ENCODE data around the gene SRGAP2B. TPM values are rescaled to one million over a fixed set of nuclear protein-coding genes. Genes with fewer than 3 reads are reported as not detected.
"Not testable (repeated sequence)": the region's sequence is repeated elsewhere in the genome, so short reads cannot be mapped to it uniquely, and the experiment has no call there.

Gene SRGAP2B
- total and polyA plus RNA-seq, 2 of the 4 experiments (the other 2 are of a cell fraction) = 15.9 to 50.7 TPM

DNA sequence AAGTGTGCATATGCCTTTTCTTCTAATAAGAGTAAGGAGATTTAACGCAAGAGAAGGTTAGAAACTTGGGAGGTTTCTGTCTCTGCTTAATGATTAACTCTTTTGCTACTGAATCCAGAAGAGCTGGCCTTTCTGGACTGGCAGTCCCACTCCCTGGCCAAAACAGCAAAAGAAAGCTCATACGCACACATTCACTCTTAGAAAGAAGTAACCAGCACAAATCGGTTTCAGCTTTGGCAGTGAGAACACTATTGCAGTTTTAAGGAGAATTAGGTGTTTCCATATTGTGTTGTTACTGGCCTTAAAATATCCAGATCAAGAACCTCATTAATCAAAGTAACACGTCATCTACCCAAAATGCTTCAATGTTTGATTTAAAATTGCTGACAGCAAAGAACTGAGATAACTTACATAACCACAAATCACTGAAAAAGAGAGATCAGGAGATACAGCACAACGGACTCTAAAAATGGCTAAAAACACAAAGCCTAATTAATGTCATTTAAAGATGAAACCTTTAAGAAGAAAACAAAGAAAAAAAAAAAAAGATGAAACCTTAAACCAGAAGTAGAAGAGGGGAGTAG, 16.2 kb downstream of the SRGAP2B start:
- H2BK20ac ChIP-seq (ENCODE audit: low read depth, low read length); BruUV-seq (replicated peaks); H3K23ac ChIP-seq (ENCODE audit: low read depth, low read length); H3K4me2 ChIP-seq (ENCODE audit: low read depth, low read length); H3K4ac ChIP-seq (ENCODE audit: low read depth, low read length); H3K56ac ChIP-seq (ENCODE audit: extremely low read depth, insufficient read depth, low read length); CTCF ChIA-PET; H3K9me1 ChIP-seq (ENCODE audit: insufficient read depth, low read length); H4K20me1 ChIP-seq (ENCODE audit: insufficient read depth, low read length); H3K9ac ChIP-seq (ENCODE audit: low read depth, low read length); H2AK9ac ChIP-seq (replicated peaks; ENCODE audit: low read depth, low read length, poor library complexity); H3K9me3 ChIP-seq (ENCODE audit: control insufficient read depth, insufficient read depth, low read length); H3K14ac ChIP-seq (replicated peaks; ENCODE audit: low read depth, low read length); H2BK5ac ChIP-seq (ENCODE audit: low read depth, low read length, poor library complexity, severe bottlenecking); H4K5ac ChIP-seq (ENCODE audit: low read depth, low read length); in situ Hi-C loops (cut with MboI; ENCODE audit: low sequenced_read_pairs); H3K18ac ChIP-seq (ENCODE audit: low read depth, low read length); H4K8ac ChIP-seq (ENCODE audit: low read depth in 2 of 2, low read length in 2 of 2); H3K4me1 ChIP-seq (ENCODE audit: control insufficient read depth, insufficient read depth, low read length); intact Hi-C loops (cut with micrococcal nuclease); H2BK15ac ChIP-seq (ENCODE audit: low read depth, low read length); POLR2A ChIA-PET (ENCODE audit: unreplicated experiment); H3K27me3 ChIP-seq (ENCODE audit: control insufficient read depth, insufficient read depth, low read length); H2BK120ac ChIP-seq (ENCODE audit: low read depth, low read length); H4K91ac ChIP-seq (ENCODE audit: insufficient read depth, low read depth, low read length); DNase-seq; H3K79me1 ChIP-seq (ENCODE audit: low read depth in 1 of 2, low read length in 2 of 2); H3K4me3 ChIP-seq (ENCODE audit: insufficient read depth, low read depth, low read length); dilution Hi-C loops (cut with HindIII; ENCODE audit: low sequenced_read_pairs, unreplicated experiment); H2AFZ ChIP-seq (replicated peaks; ENCODE audit: low read length, poor library complexity); H3K36me3 ChIP-seq (ENCODE audit: control insufficient read depth, insufficient read depth, low read length); H3K27ac ChIP-seq (ENCODE audit: insufficient read depth, low read length); H2AK5ac ChIP-seq (ENCODE audit: low read depth, low read length): not testable (repeated sequence)
- ATAC-seq (ENCODE audit: low read depth) = peak; percentile 15
- no CpG with 5 or more reads among the region's 5 CpGs for WGBS, 2 experiments (ENCODE audit: extremely low coverage in 2 of 2, insufficient read length in 1 of 2)

DNA sequence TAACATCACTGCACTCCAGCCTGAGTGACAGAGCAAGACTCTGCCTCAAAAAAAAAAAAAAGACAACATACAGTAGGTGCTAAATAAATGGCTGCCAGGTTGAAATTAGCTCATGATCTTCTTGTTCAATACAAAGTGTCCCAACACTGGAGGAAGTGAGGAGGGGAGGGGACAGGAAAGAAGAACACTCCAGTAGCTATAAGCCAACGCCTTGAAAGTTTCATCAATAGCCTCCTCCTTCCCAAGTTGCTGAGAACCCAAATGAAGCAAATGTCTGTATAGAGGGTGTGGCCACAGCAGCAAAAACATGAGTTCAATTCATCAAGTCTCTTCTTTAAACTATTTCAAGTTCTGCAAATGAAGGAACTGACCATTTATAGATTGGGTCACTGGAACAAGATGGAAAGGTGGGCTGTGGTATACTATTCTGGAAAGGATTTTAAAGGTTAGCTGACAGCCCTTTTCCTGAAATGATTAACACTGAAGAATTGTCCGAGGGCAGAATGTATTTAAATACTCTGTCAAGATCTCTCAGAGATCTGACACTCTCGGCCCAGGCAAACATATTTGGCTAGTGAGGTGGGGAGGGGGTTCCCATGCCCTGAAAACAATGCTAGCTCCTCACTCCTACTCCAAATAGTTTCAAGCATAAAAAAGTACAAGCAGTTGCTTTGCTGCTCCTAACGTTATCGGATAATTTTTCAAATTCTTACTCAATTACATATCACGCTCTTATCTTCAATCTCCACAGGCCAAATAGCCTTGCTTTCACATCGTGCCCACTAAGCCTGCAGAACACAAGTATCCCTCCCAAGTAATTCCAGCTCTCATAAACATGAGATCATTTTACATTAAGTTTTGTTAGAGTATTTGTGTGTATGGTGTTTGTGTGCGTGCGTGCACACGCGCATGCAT, 17.0 kb downstream of the SRGAP2B start:
- H2BK5ac ChIP-seq (ENCODE audit: low read depth, low read length, poor library complexity, severe bottlenecking); H3K36me3 ChIP-seq (ENCODE audit: control insufficient read depth, insufficient read depth, low read length); H3K27me3 ChIP-seq (ENCODE audit: control insufficient read depth, insufficient read depth, low read length); H3K9me3 ChIP-seq (ENCODE audit: control insufficient read depth, insufficient read depth, low read length); CTCF ChIA-PET; H4K8ac ChIP-seq (ENCODE audit: low read depth in 2 of 2, low read length in 2 of 2); H3K4me2 ChIP-seq (ENCODE audit: low read depth, low read length); H3K4me3 ChIP-seq (ENCODE audit: insufficient read depth, low read depth, low read length); H2AFZ ChIP-seq (replicated peaks; ENCODE audit: low read length, poor library complexity); DNase-seq; H3K23ac ChIP-seq (ENCODE audit: low read depth, low read length); H3K14ac ChIP-seq (replicated peaks; ENCODE audit: low read depth, low read length); H3K56ac ChIP-seq (ENCODE audit: extremely low read depth, insufficient read depth, low read length); in situ Hi-C loops (cut with MboI; ENCODE audit: low sequenced_read_pairs); H3K4ac ChIP-seq (ENCODE audit: low read depth, low read length); H2BK15ac ChIP-seq (ENCODE audit: low read depth, low read length); H4K91ac ChIP-seq (ENCODE audit: insufficient read depth, low read depth, low read length); H4K5ac ChIP-seq (ENCODE audit: low read depth, low read length); H3K18ac ChIP-seq (ENCODE audit: low read depth, low read length); H2AK9ac ChIP-seq (replicated peaks; ENCODE audit: low read depth, low read length, poor library complexity); intact Hi-C loops (cut with micrococcal nuclease); H2BK120ac ChIP-seq (ENCODE audit: low read depth, low read length); H3K27ac ChIP-seq (ENCODE audit: insufficient read depth, low read length); H3K4me1 ChIP-seq (ENCODE audit: control insufficient read depth, insufficient read depth, low read length); H3K79me1 ChIP-seq (ENCODE audit: low read depth in 1 of 2, low read length in 2 of 2); BruUV-seq (replicated peaks); H2AK5ac ChIP-seq (ENCODE audit: low read depth, low read length); dilution Hi-C loops (cut with HindIII; ENCODE audit: low sequenced_read_pairs, unreplicated experiment); H4K20me1 ChIP-seq (ENCODE audit: insufficient read depth, low read length); H2BK20ac ChIP-seq (ENCODE audit: low read depth, low read length); POLR2A ChIA-PET (ENCODE audit: unreplicated experiment); H3K9ac ChIP-seq (ENCODE audit: low read depth, low read length); H3K9me1 ChIP-seq (ENCODE audit: insufficient read depth, low read length): not testable (repeated sequence)
- no CpG with 5 or more reads among the region's 11 CpGs for WGBS, 2 experiments (ENCODE audit: extremely low coverage in 2 of 2, insufficient read length in 1 of 2)
- ATAC-seq (ENCODE audit: low read depth) = peak; percentile 66
